Stimulated activated CD4-positive, alpha-beta T cell treated with anti-CD3 and anti-CD28 coated beads, Interleukin-12 subunit alpha, Interleukin-12 subunit beta, amount 100 ng/mL, for 4 hours (primary cell): Measurements from ENCODE around the gene MYEOV.

Experiments used
- DNase-seq: peaks from one replicate; pipeline ENCODE4 v3.0.0-alpha.2; 2020

Gene MYEOV

DNA sequence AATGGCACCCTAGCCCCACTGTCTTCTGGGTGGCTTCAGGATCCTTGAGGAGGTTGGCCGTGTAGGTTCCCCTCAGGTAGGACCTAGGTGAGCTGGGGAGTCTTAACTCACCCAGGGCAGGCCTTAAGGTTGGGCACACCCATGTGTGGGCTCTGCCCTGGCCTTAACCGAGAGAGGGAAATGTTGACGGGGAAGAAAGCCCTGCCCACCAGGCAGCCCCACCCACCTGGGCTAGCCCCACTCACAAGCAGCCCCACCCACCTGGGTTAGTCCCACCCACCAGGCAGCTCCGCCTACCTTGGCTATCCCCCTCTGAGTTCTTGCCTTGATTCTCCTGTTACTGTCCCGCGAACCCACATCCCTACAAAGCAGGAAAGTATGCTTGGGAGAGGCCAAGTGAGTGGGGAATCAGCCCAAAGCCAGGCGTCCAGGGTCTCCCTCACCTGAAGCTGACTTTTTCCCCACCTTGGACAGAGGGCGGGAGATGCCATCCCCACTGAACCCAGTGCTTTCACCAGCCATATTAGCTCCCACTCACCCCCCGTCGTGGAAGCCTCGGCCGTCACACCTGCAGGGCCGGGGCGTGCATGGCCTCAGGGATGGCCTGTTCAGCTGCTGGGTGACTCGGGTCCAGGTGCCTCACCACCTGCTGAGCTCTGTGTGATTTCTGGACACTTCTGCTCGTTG, at the start of gene MYEOV:
TSS of gene MYEOV (plus strand) at position 337 of the 687 bp plus-strand sequence. CDS start 1,200 bp downstream, outside the sequence.
- no peak for DNase-seq

- DNase-seq: no peak
Measured at GRCh38 chr11:69244266-69244665, 49.7 kb upstream of the MYEOV start.

DNA sequence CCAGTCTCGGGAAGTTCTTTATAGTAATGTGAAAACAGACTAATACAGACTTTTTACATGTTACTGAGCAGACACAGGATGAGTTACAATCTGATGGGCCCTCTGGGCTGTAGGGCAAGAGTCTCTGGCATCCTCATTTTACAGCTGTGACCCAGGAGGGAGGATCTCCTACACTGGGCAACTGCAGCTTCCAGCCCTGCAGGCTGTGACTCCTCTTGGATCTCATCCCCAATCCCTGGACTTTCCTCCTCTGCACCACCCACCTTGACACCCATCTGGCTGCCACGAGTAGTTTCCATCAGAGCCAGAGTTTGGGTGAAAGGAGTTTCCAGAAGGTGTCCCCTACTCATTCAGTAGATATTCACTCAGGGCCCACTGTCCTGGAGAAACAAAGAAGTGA, 48.9 kb upstream of the MYEOV start:
- no peak for DNase-seq

- no peak for DNase-seq
Measured at GRCh38 chr11:69245491-69246345, 48.2 kb upstream of the MYEOV start.

- DNase-seq: no peak
Measured at GRCh38 chr11:69249311-69250185, 44.4 kb upstream of the MYEOV start.

GRCh38 chr11:69250186-69251056, 43.5 kb upstream of the MYEOV start:
- DNase-seq: no peak

DNA sequence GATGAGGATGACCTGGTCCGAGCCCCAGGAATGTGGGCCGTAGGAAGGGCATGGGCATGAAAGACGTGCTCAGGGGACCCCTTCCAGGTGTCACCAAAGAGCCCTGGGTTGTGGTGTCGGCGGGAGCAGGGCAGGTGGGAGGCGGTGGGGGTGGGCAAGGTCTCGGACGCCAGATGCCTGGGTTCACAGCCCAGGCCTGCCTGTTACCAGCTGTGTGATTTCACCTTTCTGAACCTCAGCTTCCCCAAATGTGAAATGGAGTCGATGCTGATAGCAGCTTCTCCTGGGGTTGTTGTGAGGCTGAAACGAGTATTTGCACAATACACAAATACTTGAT, 42.9 kb upstream of the MYEOV start:
- DNase-seq: no peak

GRCh38 chr11:69251639-69252489, 42.1 kb upstream of the MYEOV start:
- DNase-seq: no peak

- no peak for DNase-seq
Measured at GRCh38 chr11:69252490-69252837, 41.5 kb upstream of the MYEOV start.

- DNase-seq: no peak
Measured at GRCh38 chr11:69253028-69253427, 40.9 kb upstream of the MYEOV start.

DNA sequence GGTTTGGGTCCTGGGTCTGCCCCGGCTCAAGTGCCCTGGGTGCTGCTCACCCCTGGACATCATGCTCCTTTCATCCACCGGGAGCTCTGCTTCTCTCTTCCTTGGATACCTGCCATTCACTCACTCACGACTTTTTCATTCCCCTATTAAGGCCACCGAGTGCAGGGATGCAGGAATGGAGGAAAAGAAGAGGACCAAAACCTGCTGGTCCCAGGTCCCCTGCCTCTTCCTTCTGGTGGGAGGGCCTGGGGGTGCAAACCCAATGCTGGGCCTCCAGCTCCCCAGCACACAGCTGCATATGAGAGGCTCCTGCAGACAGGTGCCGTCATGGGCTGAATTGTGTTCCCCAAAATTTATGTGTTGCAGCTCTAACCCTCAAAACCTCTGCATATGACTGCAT, 36.8 kb upstream of the MYEOV start:
- DNase-seq: no peak

DNA sequence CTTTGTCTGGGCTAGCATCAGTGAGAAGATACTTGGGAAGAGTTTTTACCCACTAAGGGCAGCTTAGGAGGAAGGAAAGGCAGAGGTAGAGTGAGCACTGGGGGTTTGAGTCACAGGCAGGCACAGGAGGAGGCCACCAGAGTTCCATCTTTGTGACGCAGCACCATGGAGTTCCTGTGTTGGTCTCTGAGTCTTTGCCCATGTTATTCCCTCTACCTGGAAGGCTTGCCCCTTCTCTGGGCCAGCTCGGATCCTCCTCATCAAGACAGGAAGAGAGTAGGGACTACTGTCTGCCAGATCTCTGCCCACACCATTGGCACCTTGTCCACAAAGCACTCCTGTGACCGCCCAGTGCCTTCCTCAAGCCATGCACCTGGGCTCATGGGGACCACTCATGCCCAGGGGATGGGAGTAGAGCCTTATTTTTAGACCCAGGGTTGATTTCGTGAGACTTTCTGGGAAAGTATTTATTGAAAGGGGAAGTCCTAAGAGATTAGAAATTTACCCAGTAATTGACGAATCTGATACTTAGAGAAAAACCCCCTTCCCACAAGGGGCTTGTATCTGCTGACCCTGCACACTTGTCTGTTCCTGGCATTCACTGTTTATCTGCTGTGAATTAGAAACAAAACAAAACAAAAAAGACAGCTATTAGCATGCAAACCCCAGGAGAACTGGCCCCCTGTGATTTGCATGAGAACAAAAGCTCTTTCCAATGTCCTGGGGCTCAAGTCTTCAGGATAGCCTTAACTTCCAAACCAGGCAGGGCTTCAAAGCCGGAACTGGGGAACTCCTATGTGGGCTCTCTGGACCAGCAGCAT, 35.9 kb upstream of the MYEOV start:
- DNase-seq: no peak

DNA sequence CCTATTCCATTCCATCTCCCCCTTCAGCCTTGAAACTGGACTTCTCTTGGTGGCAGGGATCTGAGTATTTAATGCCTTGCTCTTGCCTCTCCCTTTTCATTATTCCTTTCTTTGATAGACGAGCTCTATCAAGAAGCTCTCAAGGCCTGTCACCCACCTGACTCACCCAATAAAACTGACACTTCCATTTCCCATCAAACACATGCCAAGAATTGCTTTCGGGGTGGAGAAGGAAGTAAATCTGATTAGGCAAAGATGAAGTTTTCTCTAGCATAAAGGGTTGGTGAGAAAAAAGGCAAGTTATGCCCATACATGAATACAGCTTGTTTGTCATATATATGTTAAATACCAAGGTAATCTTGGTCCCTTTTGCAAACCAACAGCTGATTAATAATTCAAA, 34.9 kb upstream of the MYEOV start:
- DNase-seq: no peak

DNA sequence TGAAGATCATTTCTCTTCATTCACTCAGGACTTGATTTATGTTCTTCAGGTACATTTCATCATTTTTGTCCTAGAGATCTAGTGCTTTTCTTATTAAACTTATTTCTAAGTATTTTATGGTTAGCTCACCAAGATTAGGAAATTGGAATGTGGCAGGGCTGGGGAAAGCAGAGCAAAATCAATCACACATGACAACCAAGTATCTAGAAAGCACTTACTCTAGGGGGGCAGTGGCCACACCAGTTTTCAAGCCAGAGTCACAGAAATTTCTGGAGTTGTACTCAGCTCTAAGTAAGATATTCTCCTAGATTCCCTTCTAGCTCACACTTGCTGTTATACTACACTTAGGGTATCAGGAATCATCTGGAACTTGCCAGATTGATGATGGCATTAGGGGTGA, 33.3 kb upstream of the MYEOV start:
- no peak for DNase-seq

DNA sequence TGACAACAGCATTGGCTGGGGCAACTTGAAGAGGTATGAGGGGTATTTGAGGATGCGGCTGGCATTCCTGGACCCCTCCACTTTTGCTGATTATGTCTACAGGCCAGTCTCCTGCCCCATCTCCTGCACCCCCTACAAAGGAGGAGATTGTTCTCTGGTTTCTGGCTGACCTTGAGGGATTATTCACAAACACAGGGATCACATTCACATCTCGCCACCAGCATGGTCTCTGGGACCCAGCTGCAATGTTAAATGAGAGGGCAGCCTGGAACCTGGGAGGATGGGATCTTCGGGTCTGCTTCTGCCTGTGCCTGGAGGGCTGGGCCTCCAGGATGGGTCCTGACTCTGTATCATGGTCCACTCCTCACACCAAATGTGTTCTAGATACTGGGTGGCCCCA, 32.8 kb upstream of the MYEOV start:
- DNase-seq: no peak

- DNase-seq: no peak
Measured at GRCh38 chr11:69262918-69263735, 30.8 kb upstream of the MYEOV start.

DNA sequence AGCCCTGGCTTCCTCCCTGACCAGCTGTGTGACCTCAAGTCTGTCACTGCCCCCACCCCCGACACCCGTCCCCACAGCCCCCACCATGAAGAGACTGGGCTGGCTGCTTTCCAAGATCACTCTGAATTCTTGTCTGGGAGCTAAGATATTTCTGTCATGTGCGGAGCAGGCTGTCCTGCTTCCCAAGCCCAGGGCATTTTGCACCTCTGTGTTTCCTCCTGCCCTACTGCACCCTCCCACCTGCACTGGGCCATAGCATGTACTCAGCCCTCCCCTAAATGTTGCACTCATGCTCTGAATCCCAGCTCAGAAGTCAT, 30.3 kb upstream of the MYEOV start:
- DNase-seq: no peak

GRCh38 chr11:69264486-69264885, 29.5 kb upstream of the MYEOV start:
- DNase-seq: no peak

DNA sequence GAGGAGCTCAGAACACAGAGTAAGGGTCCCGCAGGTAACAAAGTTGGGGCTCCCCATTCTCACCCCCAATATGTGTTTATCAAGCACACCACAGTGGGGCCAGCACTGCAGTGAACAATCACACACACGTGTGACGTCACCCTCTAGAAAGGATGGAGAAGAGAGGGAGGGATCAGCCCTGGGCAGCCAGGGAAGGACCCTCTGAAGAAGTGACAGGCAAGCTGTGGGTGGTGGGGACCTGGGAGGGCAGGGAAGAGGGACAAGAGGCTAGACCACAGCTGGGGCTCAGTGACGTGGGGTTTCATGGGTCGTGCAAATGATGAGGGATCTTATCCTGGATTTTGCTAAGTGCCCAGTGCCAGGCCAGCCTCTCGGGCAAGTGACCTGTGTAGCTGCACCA, 28.7 kb upstream of the MYEOV start:
- DNase-seq: no peak

DNA sequence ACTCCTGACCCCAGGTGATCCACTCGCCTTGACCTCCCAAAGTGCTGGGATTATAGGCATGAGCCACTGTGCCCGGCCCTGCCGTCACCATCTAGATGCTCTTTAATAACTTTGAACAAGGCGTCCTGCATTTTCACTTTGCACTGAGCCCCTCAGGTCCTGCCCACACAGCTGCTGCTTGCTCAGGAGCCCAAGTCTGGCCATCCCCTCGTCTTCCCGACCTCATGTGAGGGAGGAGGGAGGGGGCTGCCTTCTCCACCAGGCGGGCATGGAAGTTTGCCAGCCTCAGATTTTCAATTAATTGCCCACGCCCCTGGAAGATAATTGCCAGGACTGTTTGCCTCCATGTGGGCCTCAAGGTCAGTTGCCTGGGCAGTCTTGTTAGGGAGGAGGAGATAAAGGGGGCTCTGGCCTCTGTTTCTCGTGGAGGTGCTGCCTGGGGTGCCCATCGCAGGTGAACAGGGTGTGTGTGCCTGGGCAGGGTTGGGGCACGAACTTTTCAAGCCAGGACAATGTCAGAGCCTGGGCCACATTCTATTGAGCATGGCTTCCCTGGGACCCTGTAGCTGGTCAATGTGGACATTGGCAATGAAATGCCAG, 27.9 kb upstream of the MYEOV start:
- no peak for DNase-seq
